ENCODE data around the gene OGFOD1.

GRCh38 chr16:56517206-56517605 is 65.9 kb downstream of the OGFOD1 start:
- TF ChIP-seq CSDC2 (CRISPR knock-in tag; IDR thresholded peaks at IDR 0.05) = no peak
- no peak for TF ChIP-seq ARNTL (CRISPR knock-in tag; IDR thresholded peaks at IDR 0.05; ENCODE audit: borderline replicate concordance, low read depth)
- no peak for TF ChIP-seq RARB (CRISPR knock-in tag; IDR thresholded peaks at IDR 0.05)
- TF ChIP-seq TSHZ2 (CRISPR knock-in tag; IDR thresholded peaks at IDR 0.05) = no peak
- TF ChIP-seq ZNF8 (CRISPR knock-in tag; IDR thresholded peaks at IDR 0.05) = no peak
- TF ChIP-seq OSR1 (CRISPR knock-in tag; IDR thresholded peaks at IDR 0.05) = no peak
- TF ChIP-seq TCF4 (CRISPR knock-in tag; IDR thresholded peaks at IDR 0.05; ENCODE audit: borderline replicate concordance) = no peak
- no peak for TF ChIP-seq ZC3H10 (CRISPR knock-in tag; IDR thresholded peaks at IDR 0.05)
- no peak for TF ChIP-seq ESRRG (CRISPR knock-in tag; IDR thresholded peaks at IDR 0.05)
- no peak for TF ChIP-seq BACH2 (CRISPR knock-in tag; IDR thresholded peaks at IDR 0.05; ENCODE audit: borderline replicate concordance)
- no peak for TF ChIP-seq TOX (CRISPR knock-in tag; IDR thresholded peaks at IDR 0.05; ENCODE audit: borderline replicate concordance)
- no peak for TF ChIP-seq PATZ1 (CRISPR knock-in tag; IDR thresholded peaks at IDR 0.05; ENCODE audit: borderline replicate concordance)
